HG03432 (cell line): Measurements from ENCODE around the gene LRRC47.
"Not testable (repeated sequence)": the region's sequence is repeated elsewhere in the genome, so short reads cannot be mapped to it uniquely, and the experiment has no call there.

Experiments
- ATAC-seq: cut with Tn5 transposase; IDR thresholded peaks from one replicate; pipeline ENCODE4 v1.9.1; 2021; ENCODE audit warnings: mild to moderate bottlenecking, moderate library complexity; ENCODE audit not compliant: unreplicated experiment

Gene LRRC47

GRCh38 chr1:3749512-3749911 lies 46.8 kb downstream of the LRRC47 start:
- no peak for ATAC-seq

GRCh38 chr1:3748316-3748900 lies 47.9 kb downstream of the LRRC47 start:
- ATAC-seq: not testable (repeated sequence)

- ATAC-seq: no peak
These were observed 48.4 kb downstream of the LRRC47 start for GRCh38 chr1:3747903-3748302.

GRCh38 chr1:3747522-3747848 lies 48.8 kb downstream of the LRRC47 start:
- no peak for ATAC-seq

- ATAC-seq: peak; percentile 90
These were observed 49.3 kb downstream of the LRRC47 start for GRCh38 chr1:3746830-3747521.

GRCh38 chr1:3746389-3746829 lies 49.9 kb downstream of the LRRC47 start:
- peak; percentile 18 for ATAC-seq

- ATAC-seq: no peak
These were observed 50.5 kb downstream of the LRRC47 start for GRCh38 chr1:3745590-3746381.

GRCh38 chr1:3745071-3745470 lies 51.2 kb downstream of the LRRC47 start:
- no peak for ATAC-seq

- no peak for ATAC-seq
These were observed 51.7 kb downstream of the LRRC47 start for GRCh38 chr1:3744646-3745045.

GRCh38 chr1:3743826-3744225 lies 52.5 kb downstream of the LRRC47 start:
- no peak for ATAC-seq

GRCh38 chr1:3743421-3743820 lies 52.9 kb downstream of the LRRC47 start:
- ATAC-seq: no peak

- ATAC-seq: no peak
These were observed 53.6 kb downstream of the LRRC47 start for GRCh38 chr1:3742439-3743298.

- ATAC-seq: no peak
These were observed 54.5 kb downstream of the LRRC47 start for GRCh38 chr1:3741566-3742438.

- no peak for ATAC-seq
These were observed 55.5 kb downstream of the LRRC47 start for GRCh38 chr1:3740752-3741151.

GRCh38 chr1:3740042-3740441 lies 56.3 kb downstream of the LRRC47 start:
- no peak for ATAC-seq

GRCh38 chr1:3738943-3739342 lies 57.4 kb downstream of the LRRC47 start:
- ATAC-seq: no peak

- ATAC-seq: no peak
These were observed 59.6 kb downstream of the LRRC47 start for GRCh38 chr1:3736708-3737107.

GRCh38 chr1:3736131-3736561 lies 60.2 kb downstream of the LRRC47 start:
- ATAC-seq: no peak

- ATAC-seq: no peak
These were observed 60.6 kb downstream of the LRRC47 start for GRCh38 chr1:3735688-3736087.

- ATAC-seq: no peak
These were observed 61.1 kb downstream of the LRRC47 start for GRCh38 chr1:3735027-3735681.
